Measurements from ENCODE around the gene TMEM117.

The TMEM117 gene

DNA sequence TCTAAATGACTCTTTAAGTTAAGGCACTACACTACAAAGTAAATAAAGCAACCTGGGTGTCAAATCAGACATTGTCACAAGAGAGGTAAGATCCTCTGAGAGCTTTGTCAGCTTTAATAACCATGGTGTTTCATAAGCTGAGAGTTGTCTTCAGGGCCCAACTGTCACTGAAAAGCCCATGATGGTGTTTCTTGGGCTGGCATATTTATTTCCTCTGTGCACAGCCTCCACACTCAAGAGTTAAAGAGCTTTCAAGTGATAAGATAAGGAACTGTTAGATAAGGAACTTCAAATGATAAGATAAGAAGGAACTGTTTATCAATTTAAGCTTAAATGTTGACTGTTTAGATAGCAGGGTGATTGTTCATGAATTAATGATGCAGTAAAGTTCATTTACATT lies 495.4 kb downstream of the TMEM117 start:
- TF ChIP-seq, protein P1, sequence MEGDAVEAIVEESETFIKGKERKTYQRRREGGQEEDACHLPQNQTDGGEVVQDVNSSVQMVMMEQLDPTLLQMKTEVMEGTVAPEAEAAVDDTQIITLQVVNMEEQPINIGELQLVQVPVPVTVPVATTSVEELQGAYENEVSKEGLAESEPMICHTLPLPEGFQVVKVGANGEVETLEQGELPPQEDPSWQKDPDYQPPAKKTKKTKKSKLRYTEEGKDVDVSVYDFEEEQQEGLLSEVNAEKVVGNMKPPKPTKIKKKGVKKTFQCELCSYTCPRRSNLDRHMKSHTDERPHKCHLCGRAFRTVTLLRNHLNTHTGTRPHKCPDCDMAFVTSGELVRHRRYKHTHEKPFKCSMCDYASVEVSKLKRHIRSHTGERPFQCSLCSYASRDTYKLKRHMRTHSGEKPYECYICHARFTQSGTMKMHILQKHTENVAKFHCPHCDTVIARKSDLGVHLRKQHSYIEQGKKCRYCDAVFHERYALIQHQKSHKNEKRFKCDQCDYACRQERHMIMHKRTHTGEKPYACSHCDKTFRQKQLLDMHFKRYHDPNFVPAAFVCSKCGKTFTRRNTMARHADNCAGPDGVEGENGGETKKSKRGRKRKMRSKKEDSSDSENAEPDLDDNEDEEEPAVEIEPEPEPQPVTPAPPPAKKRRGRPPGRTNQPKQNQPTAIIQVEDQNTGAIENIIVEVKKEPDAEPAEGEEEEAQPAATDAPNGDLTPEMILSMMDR (conservative IDR thresholded peaks at IDR 0.05; ENCODE audit: low read depth, low read length) = no peak
- no peak for DNase-seq (ENCODE audit: low read depth)
- H3K4me3 ChIP-seq (ENCODE audit: low read depth, low read length) = no peak overlapping the region

DNA sequence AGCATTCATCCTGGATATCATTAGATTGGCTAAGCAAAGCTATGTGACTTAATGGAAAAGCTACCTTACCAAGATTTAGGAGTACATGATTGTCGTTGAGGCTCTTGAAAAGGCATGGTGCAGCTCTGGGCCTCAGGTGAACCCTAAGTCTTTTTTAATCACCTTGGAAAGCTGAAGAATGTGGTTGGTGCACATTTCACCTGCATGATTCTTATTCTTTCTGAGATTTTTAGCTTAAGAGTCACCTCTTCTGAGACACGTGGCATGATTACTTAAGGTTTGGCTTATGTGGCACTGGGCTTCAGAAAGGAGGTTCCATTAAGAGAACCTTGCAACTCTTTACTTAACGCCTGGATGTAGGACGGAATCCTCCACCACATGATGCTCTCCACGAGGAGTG lies 498.5 kb downstream of the TMEM117 start:
- H3K4me3 ChIP-seq (ENCODE audit: low read depth, low read length) = no peak overlapping the region
- TF ChIP-seq, protein P1 (conservative IDR thresholded peaks at IDR 0.05; ENCODE audit: low read depth, low read length) = no peak
- DNase-seq (ENCODE audit: low read depth) = no peak

DNA sequence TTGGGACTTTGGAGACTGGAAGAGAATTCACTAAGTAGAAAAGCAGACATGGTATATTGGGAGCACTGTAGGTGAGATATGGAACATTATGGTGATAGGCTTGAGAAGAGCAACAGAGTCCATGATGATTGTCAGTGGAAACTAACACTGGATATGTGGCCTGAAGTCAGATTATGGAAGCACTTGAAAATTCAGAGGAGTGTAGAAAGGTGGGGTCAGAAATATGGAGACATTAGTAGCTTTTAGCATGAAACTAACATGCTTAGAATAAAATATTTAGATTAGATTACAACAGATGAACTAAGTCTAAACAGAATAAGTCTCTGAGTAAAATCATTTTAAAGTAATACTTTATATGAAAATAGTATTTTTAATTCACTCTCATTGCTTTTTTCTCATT lies 499.1 kb downstream of the TMEM117 start:
- TF ChIP-seq, protein P1 (conservative IDR thresholded peaks at IDR 0.05; ENCODE audit: low read depth, low read length) = no peak
- no peak overlapping the region for H3K4me3 ChIP-seq (ENCODE audit: low read depth, low read length)
- DNase-seq (ENCODE audit: low read depth) = no peak

DNA sequence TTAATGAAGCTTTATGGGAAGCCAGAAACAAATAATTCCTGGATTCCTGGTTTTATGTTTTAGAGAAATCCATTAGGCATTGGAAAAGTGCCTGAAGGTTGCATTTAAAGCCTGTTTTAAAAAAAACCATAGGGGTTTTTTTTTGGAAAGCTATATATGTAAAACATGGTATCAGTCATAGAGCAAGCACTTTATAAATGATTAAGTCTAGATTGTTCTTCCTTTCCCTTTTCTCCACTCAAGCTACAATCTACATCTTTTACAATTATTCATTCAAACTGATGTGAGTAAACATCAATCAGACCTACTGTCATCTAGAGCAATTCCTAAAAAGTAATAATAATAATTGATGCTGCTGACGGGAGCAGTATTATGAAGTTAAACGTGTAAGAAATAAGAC lies 500.7 kb downstream of the TMEM117 start:
- DNase-seq (ENCODE audit: low read depth) = no peak
- TF ChIP-seq, protein P1 (conservative IDR thresholded peaks at IDR 0.05; ENCODE audit: low read depth, low read length) = no peak
- H3K4me3 ChIP-seq (ENCODE audit: low read depth, low read length) = no peak overlapping the region

DNA sequence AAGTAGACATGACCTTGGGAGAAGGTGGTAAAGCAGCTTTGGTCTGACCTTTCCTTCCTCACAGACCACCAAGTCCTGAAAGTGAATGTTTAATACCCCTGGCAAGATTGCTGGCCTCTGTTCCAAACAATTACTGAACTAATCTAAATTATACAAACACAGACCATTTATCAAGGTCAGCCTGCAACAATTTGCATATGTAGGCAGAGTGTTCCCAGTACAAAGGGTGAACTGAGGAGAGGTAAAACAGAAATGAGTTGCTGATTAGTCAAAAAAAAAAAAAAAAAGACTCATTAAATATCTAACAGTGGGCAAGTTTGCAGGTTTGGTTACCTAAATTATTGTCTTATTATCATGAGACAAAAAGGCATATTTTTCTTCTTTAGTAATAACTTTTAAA lies 506.5 kb downstream of the TMEM117 start:
- TF ChIP-seq, protein P1 (conservative IDR thresholded peaks at IDR 0.05; ENCODE audit: low read depth, low read length) = no peak
- DNase-seq (ENCODE audit: low read depth) = no peak
- no peak overlapping the region for H3K4me3 ChIP-seq (ENCODE audit: low read depth, low read length)

DNA sequence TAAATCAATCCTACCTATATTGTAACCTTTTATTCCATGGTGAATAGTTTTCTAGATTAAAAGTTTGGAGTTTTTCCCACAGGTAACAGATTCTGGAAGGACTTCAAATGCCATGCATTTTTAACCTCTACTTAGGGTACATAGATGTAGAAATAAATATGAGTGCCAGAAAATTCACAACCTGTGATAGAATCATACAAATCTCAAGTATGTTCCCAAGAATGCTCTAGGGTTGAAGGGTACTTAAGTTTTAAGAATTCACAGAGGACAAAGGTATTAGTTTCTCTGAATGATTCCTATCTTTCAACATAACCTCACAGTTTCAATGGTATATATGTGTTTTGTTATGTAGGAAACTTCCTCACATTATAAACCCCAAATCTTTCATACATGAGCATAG lies 511.3 kb downstream of the TMEM117 start:
- TF ChIP-seq, protein P1 (conservative IDR thresholded peaks at IDR 0.05; ENCODE audit: low read depth, low read length) = no peak
- no peak for DNase-seq (ENCODE audit: low read depth)
- H3K4me3 ChIP-seq (ENCODE audit: low read depth, low read length) = no peak overlapping the region

DNA sequence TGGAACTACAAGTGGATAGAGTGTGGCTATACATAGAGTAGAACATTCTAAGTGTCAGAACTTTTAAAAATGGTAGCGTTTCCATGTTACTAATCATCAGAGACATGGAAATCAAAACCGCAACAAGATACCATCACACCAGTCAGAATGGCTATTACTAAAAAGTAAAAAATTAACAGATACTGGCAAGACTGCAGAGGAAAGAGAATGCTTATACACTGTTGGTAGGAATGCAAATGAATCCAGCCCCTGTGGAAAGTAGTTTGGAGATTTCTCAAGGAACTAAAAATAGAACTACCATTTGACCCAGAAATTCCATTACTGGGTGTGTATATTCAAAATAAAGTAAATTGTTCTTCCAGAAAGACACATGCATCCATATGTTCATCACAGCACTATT lies 521.6 kb downstream of the TMEM117 start:
- no peak for DNase-seq (ENCODE audit: low read depth)
- TF ChIP-seq, protein P1 (conservative IDR thresholded peaks at IDR 0.05; ENCODE audit: low read depth, low read length) = no peak
- H3K4me3 ChIP-seq (ENCODE audit: low read depth, low read length) = no peak overlapping the region
